Keratinocyte (primary cell): ENCODE data around the gene GYG2. TPM values are rescaled to one million over a fixed set of nuclear protein-coding genes. Genes with fewer than 3 reads are reported as not detected.

Experiments
- DNase-seq: peaks from one replicate; pipeline ENCODE4 v3.0.0-alpha.2; 2011; ENCODE audit warnings: low read depth, missing footprints, low spot score
- FAIRE-seq: peaks from 2 replicates; lab custom pipeline; 2011; peaks lifted over from hg19 to GRCh38; lab: Jason Lieb, UNC
- H2AFZ ChIP-seq: 2 replicates; pipeline ENCODE4 v1.6.0; 2012; ENCODE audit warnings: low read length, control low read depth, inconsistent platforms; ENCODE audit not compliant: control insufficient read depth
- H3K27ac ChIP-seq: 2 replicates; pipeline ENCODE4 v1.5.1; 2011; ENCODE audit warnings: low read length; ENCODE audit not compliant: control insufficient read depth, insufficient read depth
- H3K27me3 ChIP-seq: 3 replicates; pipeline ENCODE4 v1.6.0; 2011; ENCODE audit warnings: low read length; ENCODE audit not compliant: control insufficient read depth, insufficient read depth; ENCODE audit errors: extremely low read depth
- H3K36me3 ChIP-seq, 2 experiments: 2 replicates in 1 of 2; 3 replicates in 1 of 2; pipeline ENCODE4 v1.5.1; 2011; ENCODE audit warnings: low read length in 2 of 2, mild to moderate bottlenecking in 1 of 2; ENCODE audit not compliant: control insufficient read depth in 2 of 2, insufficient read depth in 2 of 2; ENCODE audit errors: extremely low read depth in 1 of 2
- H3K4me1 ChIP-seq: 3 replicates; pipeline ENCODE4 v1.5.1; 2011; ENCODE audit warnings: low read length; ENCODE audit not compliant: control insufficient read depth, insufficient read depth; ENCODE audit errors: extremely low read depth
- H3K4me2 ChIP-seq: 3 replicates; pipeline ENCODE4 v1.6.0; 2011; ENCODE audit warnings: low read depth, low read length; ENCODE audit not compliant: control insufficient read depth, insufficient read depth; ENCODE audit errors: extremely low read depth
- H3K4me3 ChIP-seq, 3 experiments: fragments of 200-600 bp in 1 of 3; sonication (generic) in 1 of 3; 2 replicates in 2 of 3; 3 replicates in 1 of 3; pipeline ENCODE4 v1.5.1; 2011 to 2016; ENCODE audit warnings: low read length in 3 of 3, mild to moderate bottlenecking in 3 of 3, control low read depth in 2 of 3, inconsistent platforms in 1 of 3, low read depth in 1 of 3, mixed read lengths in 1 of 3, mixed run types in 1 of 3, moderate library complexity in 1 of 3; ENCODE audit not compliant: control insufficient read depth in 2 of 3, insufficient read depth in 2 of 3; ENCODE audit errors: extremely low read depth in 1 of 3
- H3K79me2 ChIP-seq: 2 replicates; pipeline ENCODE4 v1.6.0; 2012; ENCODE audit warnings: low read length; ENCODE audit not compliant: control insufficient read depth, insufficient read depth
- H3K9ac ChIP-seq: 3 replicates; pipeline ENCODE4 v1.6.0; 2011; ENCODE audit warnings: low read length; ENCODE audit not compliant: control insufficient read depth, insufficient read depth; ENCODE audit errors: extremely low read depth
- H3K9me1 ChIP-seq: 3 replicates; pipeline ENCODE4 v1.6.0; 2011; ENCODE audit warnings: low read length; ENCODE audit not compliant: control insufficient read depth, insufficient read depth; ENCODE audit errors: extremely low read depth
- H3K9me3 ChIP-seq: 2 replicates; pipeline ENCODE4 v1.5.1; 2012; ENCODE audit warnings: low read depth, low read length; ENCODE audit not compliant: control insufficient read depth
- H4K20me1 ChIP-seq: 3 replicates; pipeline ENCODE4 v1.6.0; 2011; ENCODE audit warnings: low read length; ENCODE audit not compliant: control insufficient read depth, insufficient read depth; ENCODE audit errors: extremely low read depth
- CTCF ChIP-seq, 3 experiments: IDR thresholded peaks in 1 of 3; conservative IDR thresholded peaks in 1 of 3; optimal IDR thresholded peaks in 1 of 3; 2 replicates in 2 of 3; 3 replicates in 1 of 3; pipeline versions ENCODE3 to v1.5.1; 2011; ENCODE audit warnings: low read length in 3 of 3, mild to moderate bottlenecking in 3 of 3, moderate library complexity in 2 of 3, control low read depth in 1 of 3, inconsistent platforms in 1 of 3; ENCODE audit not compliant: insufficient read depth in 2 of 3; ENCODE audit errors: extremely low read depth in 1 of 3
- EZH2 ChIP-seq: IDR thresholded peaks from one replicate; pipeline ENCODE4 v1.6.1; 2012; ENCODE audit warnings: inconsistent platforms, mild to moderate bottlenecking, low read length, moderate library complexity
- dilution Hi-C: fragments of 300-500 bp; cut with MboI; formaldehyde crosslinking; loops from one replicate; pipeline ENCODE4 v1.7.0; 2020; ENCODE audit warnings: low sequenced_read_pairs; ENCODE audit not compliant: extremely low pct_ligation_motif_present
- polyA plus RNA-seq, 5 experiments: library from polyadenylated mRNA; depleted of rRNA in 3 of 5; stranded (reverse) in 3 of 5; stranded (forward) in 1 of 5; unstranded in 1 of 5; fragments of >200 nt; gene quantifications; 1 replicate in 1 of 5; 2 replicates in 3 of 5; 3 replicates in 1 of 5; pipeline versions ENCODE4 v1.2.1 to v1.2.3, GENCODE V29; 2011 to 2012; ENCODE audit warnings: missing spikeins in 2 of 5, low read depth in 1 of 5, low replicate concordance in 1 of 5

The GYG2 gene
- polyA plus RNA-seq, 1 donor (not counting 4 experiments of a cell fraction or from before 2014, with no cell fraction given), result not detected

GRCh38 chrX:2817036-2817435 lies 11.7 kb upstream of the GYG2 start:
- Histone ChIP-seq H3K9me1 (no peaks in the 10 kb centered on the region), H3K79me2 (no peaks in the 10 kb centered on the region), H3K4me1 (peaks cover 12% of the 10 kb centered on the region), H2AFZ (no peak overlapping the region), H3K9ac (no peak overlapping the region), H3K9me3 (no peaks in the 10 kb centered on the region), H3K36me3 (no peaks in the 10 kb centered on the region), H4K20me1 (no peaks in the 10 kb centered on the region), H3K4me3 (no peak overlapping the region), H3K27ac (no peak overlapping the region), H3K27me3 (no peaks in the 10 kb centered on the region), H3K4me2 (no peak overlapping the region)
- TF ChIP-seq CTCF (optimal IDR thresholded peaks at IDR 0.05 in 1 of 3, IDR thresholded peaks at IDR 0.05 in 1 of 3, conservative IDR thresholded peaks at IDR 0.05 in 1 of 3; ENCODE audit: extremely low read depth in 1 of 3, insufficient read depth in 2 of 3, low read length in 3 of 3), result no peak
- no peak for TF ChIP-seq EZH2
- DNase-seq (no peak), FAIRE-seq (no peak)
- dilution Hi-C loops, result no loop called here

DNA sequence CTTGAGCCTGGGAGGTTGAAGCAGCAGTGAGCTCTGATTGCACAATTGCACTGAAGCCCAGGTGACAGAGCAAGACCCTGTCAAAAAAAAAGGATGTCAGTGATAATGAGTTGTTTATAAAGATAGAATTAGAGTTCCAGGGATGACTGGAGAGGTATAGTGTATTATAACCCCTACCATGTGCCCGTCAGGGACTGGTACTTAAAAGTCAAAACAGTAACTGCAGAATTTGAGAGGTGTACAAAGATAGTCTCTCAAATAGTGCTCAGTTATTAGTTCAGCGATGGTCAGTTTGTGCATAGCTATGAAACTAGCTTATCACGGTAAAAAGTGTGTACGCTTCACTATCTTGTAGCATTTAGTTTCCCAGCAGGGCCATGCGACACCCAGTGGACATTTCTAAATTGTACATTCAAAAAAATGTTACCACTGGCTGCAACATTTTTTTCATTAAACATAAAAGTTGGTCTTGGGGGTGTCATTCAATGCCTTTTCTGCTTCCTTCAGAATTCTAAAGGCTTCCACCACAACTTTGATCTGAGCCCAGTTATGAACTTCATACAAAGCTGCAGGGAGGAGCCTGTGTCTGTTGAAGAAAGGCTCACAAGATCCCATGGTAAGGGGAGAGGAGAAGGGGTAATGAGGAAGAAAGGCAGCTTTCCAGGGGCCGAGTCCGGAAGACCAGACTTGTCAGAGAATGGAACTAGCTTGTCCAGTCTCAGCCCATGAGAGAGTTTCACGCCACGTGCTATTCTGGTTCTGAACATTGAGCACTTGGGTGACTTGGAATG lies 9.2 kb upstream of the GYG2 start:
- H3K27me3 ChIP-seq, result no peaks in the 10 kb centered on the region
- no peaks in the 10 kb centered on the region for H3K9me3 ChIP-seq
- no peaks in the 10 kb centered on the region for H3K79me2 ChIP-seq
- TF ChIP-seq EZH2 (no peak), CTCF (optimal IDR thresholded peaks at IDR 0.05 in 1 of 3, IDR thresholded peaks at IDR 0.05 in 1 of 3, conservative IDR thresholded peaks at IDR 0.05 in 1 of 3; ENCODE audit: extremely low read depth in 1 of 3, insufficient read depth in 2 of 3, low read length in 3 of 3) (peak; percentile 40 to 50 (median 44))
- no peak for DNase-seq
- H3K9ac ChIP-seq, result no peak overlapping the region
- peak; percentile 63 for FAIRE-seq
- H3K4me3 ChIP-seq, result no peak overlapping the region
- no peaks in the 10 kb centered on the region for H3K9me1 ChIP-seq
- H4K20me1 ChIP-seq, result no peaks in the 10 kb centered on the region
- H3K4me2 ChIP-seq, result no peak overlapping the region
- H3K4me1 ChIP-seq, result peaks cover 6% of the 10 kb centered on the region
- no peak overlapping the region for H2AFZ ChIP-seq
- H3K27ac ChIP-seq, result no peak overlapping the region
- dilution Hi-C loops, result no loop called here
- H3K36me3 ChIP-seq, result no peaks in the 10 kb centered on the region
